Brain pericyte (primary cell): ENCODE measurements around the gene MCAT.
"Not testable (repeated sequence)": the region's sequence is repeated elsewhere in the genome, so short reads cannot be mapped to it uniquely, and the experiment has no call there.

ENCODE experiments used
- DNase-seq: peaks from one replicate; pipeline ENCODE4 v3.0.0-alpha.2; 2012; ENCODE audit warnings: low read depth, low spot score

MCAT gene

DNA sequence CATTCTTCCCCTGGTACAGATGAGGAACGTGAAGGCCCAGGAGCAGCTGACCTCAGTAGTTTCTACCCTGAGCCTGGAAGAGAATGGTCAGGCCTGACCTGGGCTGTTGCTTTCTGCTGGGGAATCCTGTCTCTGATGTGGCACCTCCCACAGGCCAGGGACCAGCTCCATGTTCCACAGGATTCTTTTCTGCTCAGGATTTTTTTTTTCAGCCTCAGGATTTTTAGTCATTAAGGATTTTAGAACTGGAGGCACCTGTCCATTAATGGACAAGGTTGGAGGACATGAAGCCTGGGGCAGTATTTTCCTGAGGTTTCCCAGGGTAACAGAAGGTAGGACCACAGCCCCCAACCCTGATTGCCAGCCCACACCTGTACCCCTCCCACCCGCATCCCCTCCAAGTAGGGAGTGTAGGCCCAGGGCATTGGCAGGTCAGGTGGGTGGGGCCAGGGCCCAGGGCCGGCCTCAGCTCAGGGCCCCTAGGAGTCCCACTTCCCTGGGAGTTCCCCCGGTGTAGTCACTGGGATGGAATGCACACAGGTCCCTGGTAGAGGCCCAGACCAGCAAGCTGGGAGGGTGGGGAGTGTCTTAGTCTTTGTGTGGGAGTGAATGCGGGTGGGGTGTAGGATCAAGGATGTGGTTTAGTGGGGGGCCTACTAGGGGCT is 16.6 kb downstream of the MCAT start:
- DNase-seq: no peak

GRCh38 chr22:43118953-43119458 is 24.2 kb downstream of the MCAT start:
- DNase-seq: no peak

- no peak for DNase-seq
Observed at GRCh38 chr22:43118024-43118849, 25.0 kb downstream of the MCAT start.

- DNase-seq: no peak
Observed at GRCh38 chr22:43116932-43117331, 26.3 kb downstream of the MCAT start.

DNA sequence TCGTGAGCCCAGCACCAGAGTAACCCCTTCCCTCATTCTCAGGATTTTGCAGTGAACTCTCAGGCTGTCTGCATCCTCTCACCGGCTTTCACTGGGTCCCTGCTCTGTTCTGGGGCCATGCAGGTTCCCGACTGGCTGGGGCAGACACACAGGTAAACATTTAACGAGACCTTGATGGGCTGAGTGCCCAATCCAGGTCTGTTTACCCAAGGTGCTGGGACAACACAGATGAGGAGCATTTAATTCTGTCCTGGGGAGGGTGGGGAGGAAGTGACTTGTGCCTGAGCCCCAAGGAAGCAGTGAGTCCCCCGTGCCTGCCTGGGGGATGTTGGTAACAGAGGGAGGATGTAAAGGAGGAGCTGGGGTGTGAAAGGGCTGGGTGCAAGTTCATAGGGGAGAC is 28.2 kb downstream of the MCAT start:
- DNase-seq: no peak

DNA sequence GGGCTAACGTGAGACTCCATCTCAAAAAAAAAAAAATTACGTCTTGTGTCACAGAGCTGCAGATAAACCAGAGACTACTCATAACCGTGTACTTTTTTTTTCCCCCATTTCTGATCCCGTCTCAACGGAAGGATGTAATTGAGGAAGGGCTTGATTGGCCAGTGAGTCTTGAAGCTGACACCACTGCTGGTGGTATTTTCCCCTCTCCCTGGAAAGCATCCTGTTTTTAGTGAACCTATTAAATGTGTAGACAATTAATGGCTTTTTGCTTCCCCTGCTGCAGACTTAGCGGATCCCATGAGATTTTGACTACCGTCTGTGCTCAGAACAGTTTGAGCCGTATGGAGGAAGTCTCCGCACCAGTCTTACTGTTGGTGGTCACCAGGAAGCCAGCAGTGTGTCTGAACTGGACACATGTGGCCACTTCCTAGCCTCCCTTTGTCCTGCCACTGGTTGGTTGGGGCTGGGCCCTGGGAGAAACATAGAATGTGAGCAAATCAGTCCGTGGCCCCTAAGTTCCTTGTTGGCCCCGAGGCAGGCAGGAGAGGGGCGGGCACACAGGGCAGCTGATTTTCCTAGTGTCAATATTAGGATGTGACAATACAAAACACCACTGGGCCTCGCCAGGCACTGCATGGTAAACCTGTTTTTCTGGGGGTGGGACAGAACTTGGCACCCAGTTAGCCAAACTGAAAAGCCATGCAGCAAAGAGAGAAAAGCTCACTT is 29.5 kb downstream of the MCAT start:
- DNase-seq: no peak

DNA sequence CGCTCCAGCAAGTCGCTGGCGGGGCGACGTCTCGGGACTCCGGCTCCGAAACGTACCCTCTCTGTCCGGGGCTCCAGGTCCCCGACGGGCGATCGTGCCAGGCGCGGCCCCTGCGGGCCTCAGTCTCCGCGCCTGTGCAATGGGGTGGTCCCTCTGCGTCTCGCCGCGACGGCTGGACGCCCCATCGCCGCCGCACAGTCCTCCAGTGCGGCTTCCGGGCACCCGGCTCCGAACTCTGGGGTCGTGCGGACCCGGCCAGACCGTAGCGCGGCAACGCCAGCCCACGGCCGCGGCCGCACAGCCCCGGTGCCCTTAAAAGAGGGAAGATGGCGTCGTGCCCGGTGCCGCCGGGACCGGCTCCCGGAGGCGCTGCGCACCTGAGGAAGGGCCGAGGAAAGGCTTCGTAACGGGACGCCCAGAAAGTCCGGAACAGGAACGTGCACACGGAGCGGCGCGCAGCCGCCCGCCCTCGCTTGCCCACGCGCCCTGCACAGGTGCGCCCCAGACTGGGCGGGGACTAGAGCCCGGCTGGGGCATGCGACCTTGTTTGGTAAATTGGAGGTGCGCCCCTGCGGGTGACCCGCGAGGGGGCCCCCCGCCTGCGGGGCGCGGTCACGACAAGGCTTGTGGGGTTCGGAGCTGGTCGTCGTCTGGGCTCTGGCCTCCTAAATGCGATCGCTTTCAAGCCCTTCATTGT is 32.1 kb downstream of the MCAT start:
- no peak for DNase-seq

DNA sequence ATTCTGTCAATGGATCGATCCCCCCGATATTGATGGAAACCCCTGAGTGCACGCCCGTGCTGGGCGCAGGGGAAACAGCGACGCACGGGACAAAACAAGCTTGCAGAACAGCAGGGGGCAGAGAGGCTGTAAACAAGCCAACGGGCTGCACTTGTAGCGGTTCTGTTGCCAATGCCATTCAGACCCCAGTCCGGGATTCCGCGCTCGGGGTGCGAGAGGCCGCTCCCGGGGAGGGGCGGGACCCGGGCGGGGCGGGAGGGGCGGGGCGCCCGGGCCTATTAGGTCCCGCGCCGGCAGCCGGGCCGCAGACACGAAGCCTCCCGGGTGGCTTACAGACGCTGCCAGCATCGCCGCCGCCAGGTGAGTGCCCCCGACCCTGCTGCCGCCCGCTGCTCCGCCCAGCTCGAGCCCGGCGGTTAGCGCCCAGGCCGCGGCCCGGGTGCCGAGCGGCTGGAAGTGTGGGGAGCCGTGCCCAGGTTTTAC is 32.7 kb downstream of the MCAT start, which contains the start of gene BIK:
Gene BIK, plus strand, starts transcription at position 307 of the 483 bp plus-strand sequence. CDS start 13,273 bp downstream, outside the sequence.
- no peak for DNase-seq

- DNase-seq: no peak
Observed at GRCh38 chr22:43109921-43110443, 33.2 kb downstream of the MCAT start.

DNA sequence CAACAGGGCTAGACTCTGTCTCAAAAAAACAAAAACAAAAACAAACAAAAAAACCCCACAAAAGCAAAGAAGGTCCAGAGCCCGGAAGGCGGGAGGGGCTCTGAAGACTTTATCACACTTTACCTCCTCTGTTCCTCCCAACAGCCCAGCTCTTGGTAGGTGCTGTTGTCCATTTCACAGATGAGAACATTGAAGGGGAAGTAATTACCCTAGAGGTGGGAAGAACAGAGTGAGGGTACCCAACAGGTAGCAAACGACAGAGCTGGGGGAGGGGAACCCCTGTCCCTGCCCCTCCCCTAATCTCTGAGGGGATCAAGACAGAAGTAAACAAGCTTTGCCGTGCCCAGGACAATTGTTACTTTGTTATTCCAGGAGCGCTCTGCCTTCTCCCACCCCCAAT is 33.7 kb downstream of the MCAT start:
- no peak for DNase-seq

GRCh38 chr22:43106302-43106701 is 36.9 kb downstream of the MCAT start:
- no peak for DNase-seq

DNA sequence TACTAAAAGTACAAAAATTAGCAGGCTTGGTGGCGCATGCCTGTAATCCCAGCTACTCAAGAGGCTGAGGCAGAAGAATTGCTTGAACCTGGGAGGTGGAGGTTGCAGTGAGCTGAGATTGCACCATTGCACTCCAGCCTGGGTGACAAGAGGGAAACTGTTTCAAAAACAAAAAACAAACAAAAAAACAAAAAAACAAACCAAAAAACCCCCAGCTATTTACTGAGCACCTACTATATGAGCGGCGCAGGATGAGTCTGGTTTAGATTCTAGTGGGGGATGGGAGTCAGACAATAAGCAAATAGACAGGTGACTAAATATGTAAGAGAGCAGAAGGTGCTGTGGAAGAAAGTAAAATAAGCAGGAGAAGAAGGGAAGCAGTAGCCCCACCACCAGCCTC is 38.2 kb downstream of the MCAT start:
- DNase-seq: not testable (repeated sequence)

- DNase-seq: not testable (repeated sequence)
Observed at GRCh38 chr22:43104056-43104625, 39.1 kb downstream of the MCAT start.

DNA sequence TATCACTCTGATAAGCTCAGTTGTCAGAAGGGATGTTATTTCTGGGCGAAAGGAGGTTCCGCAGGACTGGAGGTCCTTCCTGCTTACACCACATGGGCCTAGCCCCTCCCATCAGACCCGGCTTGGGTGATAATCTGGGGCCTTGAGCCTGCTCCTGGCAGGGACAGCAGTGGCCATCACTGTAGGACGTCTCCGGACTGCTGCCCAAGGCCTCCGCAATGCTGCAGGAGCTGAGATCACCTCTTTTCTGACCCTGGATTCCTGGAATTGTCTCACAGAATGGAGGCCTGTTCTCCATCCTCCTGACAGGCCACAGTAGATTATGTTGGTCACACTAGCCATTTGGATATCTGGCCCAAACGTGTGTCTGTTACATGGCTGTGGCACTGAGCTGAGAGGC is 41.9 kb downstream of the MCAT start:
- DNase-seq: no peak

DNA sequence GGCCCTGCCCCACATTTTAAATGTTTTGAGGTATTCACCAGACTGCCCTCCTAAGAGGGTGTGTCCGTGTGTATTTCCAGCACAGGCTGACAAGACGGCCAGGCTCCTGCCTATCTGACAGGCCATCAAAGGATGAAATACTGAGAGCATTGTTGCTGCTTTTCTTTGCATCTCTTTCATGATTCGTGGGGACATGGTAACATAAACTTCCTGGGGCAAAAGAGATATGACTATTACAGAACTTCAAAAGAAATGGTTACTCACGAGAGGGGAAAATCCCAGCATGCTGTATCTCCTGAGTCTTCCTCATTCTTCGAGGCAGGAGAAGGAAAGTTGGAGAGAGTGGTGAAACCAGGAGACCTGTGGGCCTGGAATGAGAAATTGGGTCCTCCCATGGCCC is 43.0 kb downstream of the MCAT start:
- no peak for DNase-seq

DNA sequence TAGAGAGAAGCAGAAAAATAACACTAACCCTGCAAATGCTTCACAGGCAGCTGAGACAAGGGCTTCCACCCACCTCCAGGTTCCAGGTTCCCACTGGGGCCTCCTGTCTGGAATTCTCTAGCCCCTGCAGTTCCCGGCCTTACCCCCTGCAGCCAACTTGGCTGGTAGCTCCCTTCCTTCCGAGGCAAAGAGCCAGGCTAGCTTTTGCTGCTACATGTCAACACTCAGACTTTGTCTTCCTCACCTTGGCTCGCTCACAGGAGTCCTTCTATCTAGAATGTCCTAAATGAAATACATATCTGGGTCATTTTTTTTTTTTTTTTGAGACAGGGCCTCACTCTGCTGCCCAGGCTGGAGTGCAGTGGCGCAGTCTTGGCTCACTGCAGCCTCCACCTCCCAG is 44.1 kb downstream of the MCAT start:
- DNase-seq: no peak

DNA sequence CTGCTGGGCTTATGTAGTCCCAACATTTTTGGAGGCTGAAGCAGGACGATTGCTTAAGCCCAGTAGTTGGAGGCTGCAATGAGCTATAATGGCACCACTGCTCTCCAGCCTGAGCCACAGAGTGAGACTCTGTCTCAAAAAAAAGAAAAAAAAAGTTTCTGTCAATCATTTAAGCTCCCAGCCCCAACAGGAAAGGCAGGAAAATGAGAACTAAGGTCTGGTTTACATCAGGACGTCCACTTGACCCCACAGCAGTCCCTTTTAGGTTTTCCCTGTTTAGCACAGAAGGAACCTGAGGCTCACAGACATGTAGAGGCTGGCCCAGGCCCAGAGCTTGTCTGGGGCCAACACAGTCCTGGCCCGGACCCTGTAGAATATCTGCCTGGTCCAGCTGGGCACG is 44.8 kb downstream of the MCAT start:
- DNase-seq: no peak

- no peak for DNase-seq
Observed at GRCh38 chr22:43096420-43096819, 46.8 kb downstream of the MCAT start.

- no peak for DNase-seq
Observed at GRCh38 chr22:43094551-43094950, 48.6 kb downstream of the MCAT start.

DNA sequence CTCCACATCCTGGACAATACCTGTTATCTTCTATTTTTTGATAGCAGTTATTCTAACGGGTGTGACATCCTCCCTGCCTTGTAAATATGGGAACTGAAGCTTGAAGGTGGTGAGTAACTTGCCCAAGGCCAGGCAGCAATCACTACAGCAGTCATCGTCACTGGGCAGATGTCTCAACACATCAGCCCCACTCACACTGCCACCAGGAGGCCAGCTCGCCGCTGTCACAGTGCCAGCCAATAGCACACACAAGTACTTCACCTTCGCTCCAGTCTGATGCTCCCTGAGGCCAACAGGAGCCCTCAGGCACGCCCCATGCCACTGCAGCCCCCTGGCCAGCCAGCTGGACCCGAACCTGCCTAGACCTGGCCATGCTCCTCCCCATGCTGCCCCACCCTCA is 49.1 kb downstream of the MCAT start:
- DNase-seq: no peak

DNA sequence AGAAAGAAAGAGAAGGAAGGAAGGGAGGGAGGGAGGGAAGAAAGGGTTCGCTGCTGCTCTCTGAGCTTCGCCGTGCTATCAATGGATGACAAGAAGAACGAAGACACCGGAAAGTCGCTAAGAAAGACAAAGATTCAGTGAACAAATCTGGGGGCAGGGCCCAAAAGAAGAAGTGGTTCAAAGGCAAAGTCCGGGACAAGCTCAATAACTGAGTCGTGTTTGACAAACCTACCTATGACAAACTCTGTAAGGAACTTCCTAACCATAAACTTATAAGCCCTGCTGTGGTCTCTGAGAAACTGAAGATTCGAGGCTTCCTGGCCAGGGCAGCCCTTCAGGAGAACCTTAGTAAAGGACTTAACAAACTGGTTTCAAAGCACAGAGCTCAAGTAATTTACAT is 51.1 kb downstream of the MCAT start:
- DNase-seq: no peak
